ENCODE results near the gene PIBF1.
A peak's percentile ranks its signal among the peaks of the same experiment; 100 is the strongest.
"Not testable (repeated sequence)": the region's sequence is repeated elsewhere in the genome, so short reads cannot be mapped to it uniquely, and the experiment has no call there.

Gene PIBF1, protein sequence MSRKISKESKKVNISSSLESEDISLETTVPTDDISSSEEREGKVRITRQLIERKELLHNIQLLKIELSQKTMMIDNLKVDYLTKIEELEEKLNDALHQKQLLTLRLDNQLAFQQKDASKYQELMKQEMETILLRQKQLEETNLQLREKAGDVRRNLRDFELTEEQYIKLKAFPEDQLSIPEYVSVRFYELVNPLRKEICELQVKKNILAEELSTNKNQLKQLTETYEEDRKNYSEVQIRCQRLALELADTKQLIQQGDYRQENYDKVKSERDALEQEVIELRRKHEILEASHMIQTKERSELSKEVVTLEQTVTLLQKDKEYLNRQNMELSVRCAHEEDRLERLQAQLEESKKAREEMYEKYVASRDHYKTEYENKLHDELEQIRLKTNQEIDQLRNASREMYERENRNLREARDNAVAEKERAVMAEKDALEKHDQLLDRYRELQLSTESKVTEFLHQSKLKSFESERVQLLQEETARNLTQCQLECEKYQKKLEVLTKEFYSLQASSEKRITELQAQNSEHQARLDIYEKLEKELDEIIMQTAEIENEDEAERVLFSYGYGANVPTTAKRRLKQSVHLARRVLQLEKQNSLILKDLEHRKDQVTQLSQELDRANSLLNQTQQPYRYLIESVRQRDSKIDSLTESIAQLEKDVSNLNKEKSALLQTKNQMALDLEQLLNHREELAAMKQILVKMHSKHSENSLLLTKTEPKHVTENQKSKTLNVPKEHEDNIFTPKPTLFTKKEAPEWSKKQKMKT

GRCh38 chr13:72781451-72782439 is at the start of gene PIBF1, which contains the start of gene DIS3:
PIBF1 (plus strand) TSS chr13:72782133; CDS start chr13:72783470, 1,337 bp downstream.
DIS3 (minus strand) TSS chr13:72781900; CDS start chr13:72781832, 68 bp downstream.
- DNase-seq (ENCODE audit: low read depth in 2 of 2), result peak; percentile 90 to 96

GRCh38 chr13:72737033-72737432 is 44.9 kb upstream of the PIBF1 start:
- no peak for DNase-seq (ENCODE audit: low read depth in 2 of 2)

DNA sequence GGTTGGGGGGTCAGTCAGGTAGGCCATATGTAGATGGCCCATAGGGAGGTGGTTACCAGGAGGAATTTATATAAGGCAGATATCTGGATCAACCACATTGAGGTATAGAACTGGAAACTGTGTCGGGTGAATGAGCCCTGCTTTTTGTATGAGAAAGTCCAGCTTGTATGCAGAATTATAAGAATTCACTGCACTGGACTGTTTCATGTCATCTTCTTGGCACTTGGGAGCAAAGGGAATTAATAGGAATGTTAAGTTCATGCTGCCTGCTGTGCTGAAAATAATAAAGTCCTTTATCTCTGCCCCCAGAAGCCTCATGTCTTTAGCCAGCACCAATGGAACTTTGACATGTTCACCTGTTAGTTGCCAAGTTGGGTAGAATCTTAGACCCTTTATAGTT is 41.9 kb upstream of the PIBF1 start:
- no peak for DNase-seq (ENCODE audit: low read depth in 2 of 2)

DNA sequence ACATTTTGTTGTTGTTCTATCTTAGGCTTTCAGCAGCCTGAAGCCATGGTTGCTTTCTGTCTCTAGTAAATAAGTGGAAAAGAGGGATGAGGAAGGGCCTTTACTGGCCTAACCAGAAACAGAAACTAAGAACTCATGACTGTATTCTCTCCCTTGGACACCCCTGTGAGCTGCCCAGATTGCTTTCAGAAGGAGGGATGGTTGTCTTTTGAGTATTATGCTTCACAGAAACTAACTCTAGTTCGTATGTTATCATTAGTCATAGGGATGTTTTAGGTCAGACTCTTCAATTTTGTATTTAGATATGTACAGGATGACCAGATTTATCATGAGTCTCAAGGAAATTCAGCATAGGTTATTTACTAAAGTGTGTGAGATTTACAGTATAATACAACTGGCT is 36.7 kb upstream of the PIBF1 start:
- DNase-seq (ENCODE audit: low read depth in 2 of 2), result no peak

GRCh38 chr13:72751220-72751619 is 30.7 kb upstream of the PIBF1 start:
- DNase-seq (ENCODE audit: low read depth in 2 of 2), result no peak

- no peak for DNase-seq (ENCODE audit: low read depth in 2 of 2)
These were observed 27.8 kb upstream of the PIBF1 start for GRCh38 chr13:72754111-72754510.

DNA sequence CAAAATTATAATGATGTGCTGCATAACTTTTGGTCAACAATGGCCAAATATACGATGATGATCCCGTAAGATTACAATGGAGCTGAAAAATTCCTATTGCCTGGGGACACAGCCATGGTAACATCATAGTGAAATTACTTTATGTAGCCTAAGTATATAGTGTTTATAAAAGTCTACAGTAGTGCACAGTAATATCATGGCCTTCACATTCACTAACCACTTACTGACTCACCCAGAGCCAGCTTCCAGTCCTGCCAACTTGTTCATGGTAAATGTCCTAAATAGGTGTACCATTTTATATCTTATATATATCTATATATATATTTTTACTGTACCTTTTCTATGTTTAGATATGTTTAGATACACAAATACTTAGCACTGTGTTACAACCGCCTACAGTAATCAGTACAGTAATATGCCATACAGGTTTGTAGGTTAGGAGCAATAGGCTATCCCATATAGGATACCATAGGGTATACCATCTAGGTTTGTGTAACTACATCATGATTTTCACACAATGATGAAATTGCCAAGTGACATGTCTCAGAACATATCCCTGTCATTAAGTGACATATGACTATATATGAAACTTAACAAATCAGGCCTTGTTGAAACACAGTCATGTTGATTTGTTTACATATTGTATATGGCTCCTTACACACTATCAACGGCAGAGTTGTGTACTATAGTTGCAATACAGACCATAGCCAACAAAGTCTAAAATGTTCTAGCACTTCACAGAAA is 24.0 kb upstream of the PIBF1 start:
- DNase-seq (ENCODE audit: low read depth in 2 of 2), result no peak

DNA sequence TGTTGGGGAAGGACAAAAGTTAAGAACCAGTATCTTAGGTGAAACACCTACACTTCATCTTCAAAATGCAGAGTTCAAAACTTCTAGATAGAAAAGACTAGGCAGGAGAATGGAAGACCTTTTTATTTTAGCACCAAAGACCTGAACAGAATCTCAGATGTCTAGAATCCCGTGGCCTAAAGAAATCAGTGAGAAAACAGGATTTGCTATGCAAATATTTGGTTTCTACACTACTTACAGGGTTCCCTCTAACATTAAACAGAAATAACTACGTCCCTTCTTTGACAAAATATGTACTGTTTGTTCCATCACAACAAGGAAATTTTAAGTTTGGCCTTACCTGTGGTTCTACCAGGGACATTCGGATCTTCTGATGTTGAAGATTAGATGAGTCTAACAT is 21.7 kb upstream of the PIBF1 start:
- DNase-seq (ENCODE audit: low read depth in 2 of 2), result no peak

DNA sequence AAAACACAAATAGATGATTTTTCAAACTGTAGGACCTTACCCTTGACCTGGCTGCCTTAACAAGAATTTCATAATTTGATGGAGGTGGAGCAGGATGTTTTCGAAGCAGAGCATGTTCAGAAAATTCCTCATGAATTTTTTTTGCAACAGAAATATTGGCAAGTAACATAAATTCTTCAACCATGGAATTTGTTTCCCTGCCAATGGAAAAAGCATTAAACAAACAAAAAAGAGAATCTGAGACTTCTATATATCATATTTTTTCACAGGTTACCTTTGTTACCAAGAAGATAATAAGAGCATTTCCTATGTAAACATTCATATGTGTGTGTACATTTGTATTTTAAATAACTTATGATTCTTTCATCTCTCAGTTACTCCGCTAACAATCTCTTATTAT is 18.5 kb upstream of the PIBF1 start:
- no peak for DNase-seq (ENCODE audit: low read depth in 2 of 2)

- DNase-seq (ENCODE audit: low read depth in 2 of 2), result no peak
These were observed 7.9 kb upstream of the PIBF1 start for GRCh38 chr13:72774019-72774418.

- no peak for DNase-seq (ENCODE audit: low read depth in 2 of 2)
These were observed 784 bp downstream of the PIBF1 start for GRCh38 chr13:72782717-72783116.

GRCh38 chr13:72784679-72785078 is 2.7 kb downstream of the PIBF1 start:
- DNase-seq (ENCODE audit: low read depth in 2 of 2), result not testable (repeated sequence)

- DNase-seq (ENCODE audit: low read depth in 2 of 2), result no peak
These were observed 6.9 kb downstream of the PIBF1 start for GRCh38 chr13:72788831-72789230.

DNA sequence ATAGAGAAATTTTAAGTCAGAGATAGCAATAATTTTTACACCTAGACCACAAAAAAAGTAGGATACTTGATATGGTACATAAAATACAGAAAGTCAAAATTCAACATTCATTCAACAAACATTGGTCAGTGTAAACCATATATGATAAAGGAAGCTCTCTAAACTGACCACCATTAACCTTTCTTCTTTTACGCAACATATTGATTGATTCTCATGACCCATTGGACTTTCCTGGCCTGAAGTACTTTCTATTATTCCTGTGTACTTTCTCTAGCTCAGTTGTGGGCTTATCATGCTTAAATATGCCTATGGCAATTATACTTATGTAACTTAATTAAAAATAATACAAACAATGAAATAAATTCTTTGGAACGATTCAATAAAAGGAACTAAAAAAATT is 10.7 kb downstream of the PIBF1 start:
- DNase-seq (ENCODE audit: low read depth in 2 of 2), result no peak

DNA sequence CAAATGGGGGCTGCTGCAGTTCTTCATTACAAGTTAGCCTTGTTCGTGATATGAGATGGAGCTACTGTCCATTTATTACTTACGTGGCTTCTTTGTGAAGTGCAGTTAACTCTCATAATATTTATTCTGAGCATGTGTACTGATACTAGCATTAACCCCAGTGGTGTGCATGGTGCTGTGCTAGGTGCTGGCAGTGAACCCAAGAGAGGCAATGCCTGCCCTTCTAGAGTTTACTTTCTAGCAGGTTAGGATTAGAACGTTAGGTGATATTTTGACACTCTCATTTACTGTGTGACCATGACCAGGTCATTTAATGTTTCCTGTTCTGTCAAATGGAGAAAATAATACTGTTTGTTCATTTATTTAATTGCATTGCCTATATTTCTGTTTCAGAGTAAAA is 16.9 kb downstream of the PIBF1 start:
- no peak for DNase-seq (ENCODE audit: low read depth in 2 of 2)

DNA sequence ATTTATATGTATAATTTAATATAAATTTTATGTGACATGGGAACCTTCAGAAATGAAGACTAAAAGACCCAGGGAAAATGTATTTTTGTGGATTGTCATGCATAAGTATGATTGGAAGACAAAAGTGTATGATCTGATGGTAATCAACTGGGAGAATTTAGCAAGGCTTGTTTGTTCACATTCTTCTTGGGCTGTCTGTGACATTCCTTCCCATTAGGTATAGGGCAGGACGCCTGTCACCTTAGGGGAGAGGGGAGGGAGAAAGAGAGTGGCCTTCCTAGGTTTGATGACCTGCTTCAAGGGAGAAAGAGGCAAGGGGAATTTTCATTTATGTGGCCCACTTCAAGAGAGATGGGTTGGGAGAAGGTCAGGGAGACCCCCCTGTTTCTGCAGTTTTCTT is 22.4 kb downstream of the PIBF1 start:
- no peak for DNase-seq (ENCODE audit: low read depth in 2 of 2)

DNA sequence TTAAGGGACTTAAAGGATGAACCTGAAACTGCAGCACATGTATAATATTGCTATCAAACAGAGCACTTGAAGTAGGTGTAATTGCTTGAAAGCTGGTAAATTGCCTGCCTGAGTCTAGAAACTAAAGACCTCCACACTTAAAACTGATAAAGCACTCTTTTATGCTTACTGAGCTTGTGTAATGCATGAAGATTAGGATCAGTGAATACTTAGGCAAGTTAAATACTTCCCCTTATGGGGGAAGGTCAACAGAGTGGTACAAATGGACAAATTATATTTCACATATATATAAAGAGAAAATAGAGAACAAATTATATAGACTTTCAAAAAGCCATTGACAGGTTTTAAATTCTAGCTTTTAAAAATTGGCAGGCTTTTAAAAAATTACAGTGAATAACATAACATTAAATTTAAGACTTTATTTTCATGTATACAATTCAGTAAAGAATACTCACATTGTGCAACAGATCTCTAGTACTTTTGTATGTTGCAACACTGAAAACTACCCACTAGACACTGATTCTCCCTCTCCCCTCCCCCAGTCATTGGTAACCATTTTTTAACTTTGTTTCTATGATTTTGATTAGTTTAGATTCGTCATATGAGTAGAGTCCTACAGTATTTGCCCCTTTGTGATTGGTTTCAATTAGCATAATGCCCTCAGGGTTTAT is 23.9 kb downstream of the PIBF1 start:
- DNase-seq (ENCODE audit: low read depth in 2 of 2), result no peak

- not testable (repeated sequence) for DNase-seq (ENCODE audit: low read depth in 2 of 2)
These were observed 24.6 kb downstream of the PIBF1 start for GRCh38 chr13:72806514-72806913.

- DNase-seq (ENCODE audit: low read depth in 2 of 2), result no peak
These were observed 27.1 kb downstream of the PIBF1 start for GRCh38 chr13:72808917-72809500.
